Stromal cell of bone marrow (primary cell): ENCODE data around the gene CARD18.
"Not testable (repeated sequence)": the region's sequence is repeated elsewhere in the genome, so short reads cannot be mapped to it uniquely, and the experiment has no call there.

ENCODE experiments used
- DNase-seq: peaks from one replicate; pipeline ENCODE4 v3.0.0-alpha.2; 2012; ENCODE audit warnings: low read depth

The CARD18 gene

DNA sequence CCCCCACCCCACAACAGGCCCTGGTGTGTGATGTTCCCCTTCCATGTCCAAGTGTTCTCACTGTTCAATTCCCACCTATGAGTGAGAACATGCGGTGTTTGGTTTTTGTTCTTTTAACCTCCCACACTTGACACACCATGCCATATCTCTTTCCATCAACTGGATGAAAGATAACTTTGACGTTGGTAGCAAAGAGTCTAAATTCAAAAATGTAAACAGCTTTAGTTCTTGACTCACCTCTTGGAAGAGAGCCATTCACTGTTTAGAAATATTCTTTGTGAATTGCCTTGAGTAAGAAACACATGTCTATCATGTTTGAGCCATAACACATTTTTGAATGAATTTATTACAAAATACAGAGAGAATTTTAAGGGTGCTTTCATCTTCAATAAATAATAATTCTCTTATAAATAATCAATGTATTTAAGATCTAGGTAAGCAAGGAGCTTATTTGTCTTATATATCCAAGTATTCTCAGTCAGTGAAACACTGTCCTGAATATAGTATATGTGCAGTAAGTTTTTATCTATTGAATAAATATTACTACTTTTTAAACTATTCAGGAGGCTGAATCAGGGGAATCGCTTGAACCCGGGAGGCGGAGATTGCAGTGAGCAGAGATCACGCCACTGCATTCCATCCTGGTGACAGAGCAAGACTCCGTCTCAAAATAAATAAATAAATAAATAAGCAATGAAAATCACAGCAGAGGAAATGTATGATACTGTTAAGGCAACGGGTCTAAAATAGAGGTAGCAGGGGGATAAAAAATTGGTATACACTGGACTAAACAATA is 6.7 kb downstream of the CARD18 start:
- no peak for DNase-seq

DNA sequence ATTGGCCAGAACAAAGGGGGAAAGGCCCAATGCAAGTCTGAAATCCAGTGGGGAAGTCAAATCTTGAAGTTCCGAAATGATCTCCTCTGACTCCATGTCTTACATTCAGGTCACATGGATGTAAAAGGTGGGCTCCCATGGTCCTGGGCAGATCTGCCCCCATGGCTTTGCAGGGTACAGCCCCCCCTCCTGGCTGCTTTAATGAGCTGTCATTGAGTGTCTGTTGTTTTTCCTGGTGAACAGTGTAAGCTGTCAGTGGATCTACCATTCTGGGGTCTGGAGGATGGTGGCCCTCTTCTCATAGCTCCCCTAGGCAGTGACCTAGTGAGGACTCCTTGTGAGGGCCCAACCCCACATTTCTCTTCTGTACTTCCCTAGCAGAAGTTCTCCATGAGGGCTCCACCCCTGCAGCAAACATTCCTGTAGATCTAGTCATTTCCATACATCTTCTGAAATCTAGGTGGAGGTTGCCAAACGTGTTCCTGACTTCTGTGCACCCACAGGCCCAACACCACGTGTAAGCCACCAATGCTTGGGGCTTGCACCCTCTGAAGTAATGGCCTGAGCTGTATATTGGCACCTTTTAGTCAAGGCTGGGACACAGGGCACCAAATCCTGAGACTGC is 9.3 kb downstream of the CARD18 start:
- DNase-seq, result no peak

DNA sequence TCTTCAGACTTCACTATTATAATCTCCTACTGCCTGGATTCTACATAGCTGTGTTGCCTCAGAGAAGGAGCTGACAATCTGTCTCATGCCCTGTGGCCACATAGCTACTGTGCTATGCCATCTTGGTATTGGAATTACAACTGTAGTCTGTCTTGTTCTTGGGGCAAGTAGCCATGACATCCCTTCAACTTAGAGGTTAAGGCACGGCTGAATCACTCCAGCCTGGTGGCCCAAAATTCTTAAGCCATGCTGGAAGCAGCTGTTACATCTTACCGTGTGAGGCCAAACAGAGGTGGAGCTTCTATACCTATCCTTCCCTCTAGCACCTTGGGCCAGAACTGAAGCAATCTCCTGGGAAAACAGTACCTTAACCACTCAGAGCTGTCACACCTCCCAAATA is 14.8 kb downstream of the CARD18 start:
- DNase-seq, result no peak

DNA sequence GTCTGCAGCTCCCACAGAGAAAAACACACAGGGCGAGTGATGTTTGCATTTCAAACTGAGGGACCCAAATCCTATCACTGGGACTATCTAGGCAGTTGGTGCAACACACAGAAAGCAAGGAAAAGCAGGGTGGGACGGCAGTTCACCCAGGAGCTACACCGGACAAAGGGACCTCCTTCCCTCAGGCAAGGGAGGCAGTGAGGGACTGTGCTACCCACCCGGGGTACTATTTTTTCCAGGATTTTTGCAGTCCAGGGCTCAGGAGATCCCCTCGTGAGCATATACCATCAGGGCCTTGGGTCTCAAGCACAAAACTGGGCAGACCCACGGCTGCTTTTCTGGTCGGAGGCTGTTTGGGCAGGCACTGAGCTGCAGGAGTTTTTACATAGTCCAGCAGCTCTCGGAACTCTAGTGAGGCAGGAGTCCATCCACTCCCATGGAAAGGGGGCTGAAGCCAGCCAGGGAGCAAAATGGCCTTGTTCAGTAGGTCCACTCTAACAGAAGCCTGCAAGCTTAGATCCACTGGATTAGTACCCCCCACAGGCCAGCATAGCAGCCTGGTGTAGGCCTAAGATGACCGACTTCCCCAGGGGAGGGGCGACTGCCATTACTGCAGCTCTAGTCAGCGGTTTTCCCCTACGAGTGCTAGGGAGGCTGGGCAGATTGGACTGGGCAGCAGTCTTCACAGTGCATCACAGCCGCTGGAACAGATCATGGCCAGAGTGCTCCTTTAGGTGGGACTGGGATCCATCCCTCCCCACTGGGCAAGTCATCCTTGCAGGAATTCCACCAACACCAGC is 28.2 kb downstream of the CARD18 start:
- no peak for DNase-seq

DNA sequence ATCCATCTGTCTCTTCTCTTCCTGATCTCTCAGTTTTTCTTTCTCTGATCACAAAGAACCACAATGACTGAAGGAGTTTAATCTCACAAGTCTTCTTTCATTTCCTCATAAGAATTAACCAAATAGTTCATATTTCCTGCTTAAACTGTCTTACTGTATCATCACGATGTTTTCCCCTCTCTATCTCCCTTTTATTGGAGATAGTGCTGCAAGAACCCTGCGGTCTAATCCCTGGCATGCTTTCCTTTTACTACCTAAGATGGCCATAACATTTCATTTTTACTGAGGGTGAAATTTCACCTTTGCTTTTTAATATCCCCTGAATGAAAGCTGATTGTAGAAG is 28.9 kb downstream of the CARD18 start:
- no peak for DNase-seq

DNA sequence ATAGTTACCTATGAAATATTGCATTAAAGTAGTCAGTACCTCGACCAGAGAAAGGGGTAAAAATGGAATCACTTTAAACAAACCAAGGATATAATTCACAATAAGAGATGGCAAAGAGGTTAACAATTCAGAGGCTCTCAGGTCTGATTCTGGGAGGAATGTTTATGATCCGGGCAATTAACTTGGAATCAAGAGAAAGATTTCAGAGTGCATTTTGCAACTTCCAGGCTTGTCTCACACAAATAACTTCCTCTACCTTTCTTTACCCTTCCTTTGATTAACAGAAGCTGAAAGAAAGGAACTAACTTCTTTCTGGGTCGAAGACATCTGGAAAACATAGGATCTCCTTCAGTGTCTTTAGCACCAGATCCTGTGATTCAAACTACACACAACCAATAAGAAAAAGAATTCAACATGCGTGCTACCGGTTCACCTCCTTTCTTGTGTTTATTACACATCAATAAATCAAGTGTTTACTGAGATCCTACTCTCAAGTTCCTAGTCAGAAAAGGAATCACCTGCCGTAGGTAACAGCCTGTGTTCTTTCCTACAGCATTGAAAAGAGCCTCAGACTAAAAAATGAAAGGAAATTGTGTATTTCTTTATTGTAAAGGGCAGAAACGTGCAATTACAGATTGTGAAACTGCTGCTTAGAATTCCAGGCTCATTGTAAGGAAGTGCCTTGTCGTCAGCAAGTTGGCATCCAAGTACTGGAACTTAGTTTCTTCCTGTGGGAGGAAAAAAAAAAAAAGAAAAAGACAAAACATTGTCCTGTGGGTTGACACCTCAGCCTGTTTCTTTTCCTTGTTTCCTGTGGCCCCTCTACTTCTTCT is 29.5 kb downstream of the CARD18 start:
- DNase-seq, result peak; percentile 5

DNA sequence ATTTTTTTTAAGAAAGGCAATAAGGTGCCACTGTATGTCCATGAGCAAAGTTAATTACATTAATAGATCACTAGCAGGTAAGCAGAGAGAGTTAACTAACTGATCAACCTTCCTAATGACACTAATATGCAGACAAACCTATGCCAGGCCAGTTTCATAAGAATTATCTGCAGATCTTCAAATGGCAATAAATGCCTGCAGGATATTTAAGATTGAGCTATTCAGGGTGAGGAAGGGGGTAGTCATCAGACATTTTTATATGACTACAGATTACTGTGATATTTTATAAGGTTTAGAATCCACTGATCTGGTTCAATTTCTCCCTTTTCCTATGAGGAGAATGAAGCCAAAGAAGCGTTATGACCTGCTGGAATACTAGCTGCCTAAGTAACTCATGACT is 30.2 kb downstream of the CARD18 start:
- no peak for DNase-seq

DNA sequence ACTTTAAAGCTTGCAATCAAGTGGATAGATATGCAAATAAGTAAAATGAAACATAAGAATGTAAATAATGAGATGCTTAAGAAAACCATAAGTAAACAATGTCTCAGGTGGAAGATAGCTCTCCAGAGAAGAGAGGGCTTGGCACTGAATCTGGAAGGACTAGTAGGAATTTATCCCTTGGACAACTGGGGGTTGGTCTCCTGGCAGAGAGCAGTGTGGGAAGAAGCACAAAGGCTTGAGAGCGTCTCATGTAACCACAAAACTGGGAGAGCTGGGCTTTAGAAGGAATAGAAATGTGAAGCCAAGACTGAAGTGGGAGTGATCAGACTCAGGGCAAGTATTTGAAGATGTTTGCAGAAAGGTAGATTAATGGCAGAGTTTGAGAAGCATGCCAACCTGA is 31.3 kb downstream of the CARD18 start:
- no peak for DNase-seq

DNA sequence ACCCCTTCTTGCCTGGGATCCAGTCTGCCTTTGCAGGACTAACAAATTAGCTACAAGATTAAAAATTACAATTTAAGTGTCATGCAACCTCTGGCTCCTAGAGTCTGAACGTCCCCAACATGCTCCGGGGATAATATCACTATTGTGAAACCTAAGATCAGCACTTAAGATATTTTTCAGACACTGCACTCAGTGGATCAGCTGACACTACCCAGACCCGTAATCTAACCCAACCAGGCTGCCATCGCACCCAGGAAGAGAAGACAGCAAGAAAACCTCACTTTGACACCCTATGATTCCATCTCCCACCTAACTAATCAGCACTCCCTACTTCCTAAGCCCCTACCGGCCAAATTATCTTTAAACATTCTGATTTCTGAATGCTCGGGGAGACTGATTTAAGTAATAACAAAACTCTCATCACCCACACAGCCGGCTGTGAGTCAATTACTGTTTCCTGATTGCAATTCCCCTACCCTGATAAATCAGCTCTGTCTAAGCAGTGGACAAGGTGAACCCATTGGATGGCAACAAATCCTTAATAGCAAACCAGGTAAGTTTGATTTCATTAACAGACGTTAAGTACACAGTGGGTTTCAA is 32.2 kb downstream of the CARD18 start:
- not testable (repeated sequence) for DNase-seq

DNA sequence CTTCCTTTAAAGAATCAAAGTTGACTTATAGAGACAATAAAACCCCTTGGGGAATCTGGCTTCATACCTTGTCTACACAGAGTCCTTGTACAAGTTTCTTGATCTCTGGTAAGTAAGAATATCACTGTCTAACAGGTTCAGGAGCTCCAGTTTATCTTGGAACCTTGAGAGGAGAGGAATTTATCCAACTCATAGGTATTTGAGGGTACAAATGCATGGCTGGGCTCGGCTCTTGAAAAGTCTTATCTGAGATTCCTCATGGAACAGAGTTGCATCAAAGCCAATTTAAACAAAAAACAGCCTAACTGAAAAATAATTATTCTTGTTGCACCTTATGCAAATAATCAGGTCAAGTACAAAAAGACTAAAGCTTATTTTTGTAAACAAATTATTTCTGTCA is 33.4 kb downstream of the CARD18 start:
- DNase-seq, result no peak

DNA sequence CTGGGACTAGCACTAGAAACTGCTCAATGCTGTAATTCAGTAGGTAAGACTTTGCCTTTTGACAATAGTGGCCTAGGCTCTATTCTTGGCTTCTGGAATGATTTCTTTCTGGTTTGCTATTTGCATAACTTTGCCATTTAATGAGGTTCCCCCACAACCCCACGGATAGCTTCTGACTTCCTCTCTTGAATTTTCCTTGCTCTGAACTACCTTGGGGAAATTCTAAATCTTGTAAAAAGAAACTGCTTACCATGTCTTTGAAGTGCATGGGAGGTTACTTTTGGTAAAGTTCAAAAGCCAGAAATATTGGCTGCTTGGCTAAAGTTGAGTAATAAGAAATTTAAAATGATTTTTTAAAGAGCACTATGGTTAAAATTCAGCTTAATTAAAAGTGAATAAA is 35.3 kb downstream of the CARD18 start:
- no peak for DNase-seq

DNA sequence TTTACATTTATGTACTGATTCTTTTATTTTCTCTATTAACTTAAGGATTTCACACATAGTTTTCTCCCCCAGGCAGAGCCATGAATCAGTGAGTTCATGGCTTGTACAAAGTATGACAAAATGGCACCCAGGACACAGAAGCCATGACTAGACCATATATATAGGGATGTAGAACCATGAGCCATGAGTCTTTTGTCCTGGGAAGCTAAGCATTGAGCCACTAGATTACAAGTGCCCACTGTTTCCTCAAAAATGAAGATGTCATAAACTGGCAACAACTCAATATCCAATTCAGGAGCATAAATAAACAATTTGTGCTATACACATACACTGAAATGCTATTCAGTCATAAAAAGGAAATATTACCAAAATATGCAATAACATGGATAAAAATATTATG is 36.2 kb downstream of the CARD18 start:
- DNase-seq, result no peak

DNA sequence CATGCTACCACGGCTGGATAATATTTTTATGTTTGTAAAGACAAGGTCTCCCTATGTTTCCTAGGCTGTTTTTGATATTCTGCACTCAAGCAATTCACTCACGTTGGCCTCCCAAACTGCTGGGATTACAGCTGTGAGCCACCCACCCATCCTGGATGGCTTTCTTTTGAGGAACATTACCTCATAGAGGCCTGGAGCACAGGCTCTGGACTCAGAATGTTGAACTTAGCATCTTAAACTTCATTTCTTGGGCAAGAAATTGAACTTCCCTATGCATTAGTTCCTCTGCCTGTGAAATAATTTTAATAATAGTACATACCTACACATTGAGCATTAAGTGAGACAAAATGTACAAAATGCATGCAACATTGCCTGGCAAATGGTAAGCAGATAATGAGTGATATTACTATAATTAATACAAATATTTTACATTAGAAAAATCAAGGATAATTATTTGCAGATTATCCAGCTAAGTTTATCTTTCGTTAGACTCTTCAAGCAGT is 37.4 kb downstream of the CARD18 start:
- not testable (repeated sequence) for DNase-seq

DNA sequence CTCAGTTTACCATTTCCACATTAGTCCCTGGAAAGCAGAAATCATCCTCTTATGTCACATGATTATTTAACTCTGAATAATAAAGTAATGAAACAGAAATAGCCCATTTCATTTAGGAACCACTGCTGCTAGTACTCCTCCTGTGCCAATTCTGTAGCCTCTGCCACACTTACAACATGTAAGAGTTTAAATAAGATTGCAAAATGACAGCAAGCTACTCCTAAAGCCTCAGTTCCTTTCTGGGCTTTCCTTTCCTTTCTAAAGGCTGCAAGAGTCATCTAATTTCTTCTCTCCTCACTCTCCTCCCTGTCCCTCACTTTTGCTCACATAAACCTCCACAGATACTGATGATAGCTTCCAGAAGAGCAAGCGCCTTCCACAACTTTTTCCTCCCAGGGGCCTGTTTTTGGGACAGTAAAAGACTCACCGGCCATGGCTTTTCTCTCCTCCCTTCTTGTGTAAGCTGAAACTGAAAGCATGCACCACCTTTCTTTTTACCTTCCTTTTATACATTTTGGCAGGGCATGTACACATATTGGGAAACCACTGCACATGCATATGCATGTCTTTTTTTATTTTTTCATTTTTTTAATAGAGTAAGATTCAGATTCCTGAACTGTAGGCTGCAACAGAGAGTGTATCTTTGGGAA is 38.5 kb downstream of the CARD18 start:
- no peak for DNase-seq

DNA sequence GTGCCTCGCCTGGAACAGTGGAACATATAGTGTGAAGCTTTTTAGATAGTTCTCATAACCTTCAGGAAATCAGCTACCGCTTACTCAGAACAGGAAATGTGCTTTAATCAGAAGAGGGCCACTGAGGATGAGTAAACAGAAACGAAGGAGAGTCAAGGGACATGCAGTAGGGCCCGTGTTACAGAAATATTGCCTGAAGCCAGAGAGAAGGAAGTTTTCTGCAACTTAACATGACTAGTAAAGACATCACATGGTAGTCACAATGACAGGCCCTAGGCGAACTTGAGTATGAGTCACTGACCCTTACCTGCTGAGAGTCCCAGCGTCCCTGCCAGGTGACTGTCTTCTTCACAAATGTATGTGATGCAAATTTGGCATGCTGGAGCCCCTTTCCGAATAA is 39.4 kb downstream of the CARD18 start:
- DNase-seq, result no peak

DNA sequence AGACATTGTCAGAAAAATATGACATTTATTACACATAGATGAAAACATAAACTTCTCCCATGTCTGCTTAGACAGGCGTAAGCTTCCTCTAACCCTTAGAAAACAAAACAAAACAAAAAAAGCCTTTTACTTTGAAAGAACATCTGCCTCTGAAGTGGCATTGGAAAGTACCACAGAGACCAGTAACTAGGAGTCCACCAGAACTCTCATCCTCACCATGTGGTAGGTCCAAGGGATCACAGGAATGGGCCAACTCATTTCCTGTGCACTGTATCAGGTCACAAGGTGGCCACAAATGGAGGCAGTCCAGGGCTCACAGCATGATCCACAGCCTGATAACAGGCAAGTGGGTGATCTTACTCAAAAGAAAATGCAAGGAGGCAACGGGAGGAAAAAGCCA is 40.0 kb downstream of the CARD18 start:
- not testable (repeated sequence) for DNase-seq

DNA sequence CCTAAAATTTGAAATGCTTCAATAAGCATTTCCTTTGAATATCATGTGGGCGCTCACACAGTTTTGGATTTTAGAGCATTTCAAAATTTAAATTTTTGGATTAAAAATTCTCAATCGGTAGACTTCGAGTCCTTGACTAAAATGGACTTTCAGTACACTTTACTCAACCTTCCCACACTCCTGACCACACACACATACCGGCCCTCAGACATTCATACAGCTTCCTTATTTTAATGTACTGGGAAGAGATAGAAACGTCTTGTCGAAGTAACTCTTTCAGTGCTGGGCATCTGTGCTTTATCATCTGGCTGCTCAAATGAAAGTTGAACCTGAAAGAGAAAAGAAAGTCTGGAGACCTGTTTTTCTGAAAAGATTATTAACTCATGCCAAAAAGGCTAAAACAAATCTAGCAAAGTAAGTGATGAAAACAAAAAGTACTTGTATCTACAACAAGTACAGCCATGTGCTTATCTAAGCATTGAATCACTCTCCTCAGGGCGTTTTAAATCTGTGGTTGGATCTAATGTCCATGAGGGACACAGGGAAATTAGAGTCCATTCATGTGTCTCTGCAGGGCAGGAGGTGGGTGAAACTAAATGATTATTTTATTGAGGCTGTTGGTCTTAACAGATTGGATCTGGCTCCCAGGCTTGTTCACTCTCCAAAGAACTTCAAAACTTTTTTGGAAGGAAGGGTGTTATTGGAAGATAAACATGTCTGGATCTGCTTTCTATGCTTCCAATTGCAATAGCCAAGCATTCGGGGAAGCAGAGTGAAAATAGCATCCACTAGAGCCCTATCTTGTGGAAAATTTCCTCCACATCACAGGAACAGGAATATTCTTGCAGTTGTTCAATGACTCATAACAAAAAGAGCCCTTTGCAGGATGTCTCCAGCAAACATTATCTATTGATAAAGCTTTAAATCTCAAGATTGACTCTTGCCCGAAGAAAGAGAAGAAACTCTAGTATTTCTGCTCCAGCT is 47.0 kb downstream of the CARD18 start:
- peak; percentile 2 for DNase-seq
